GM10847 (cell line): ENCODE results near the gene AP3S1.
A peak's percentile ranks its signal among the peaks of the same experiment; 100 is the strongest.

Source experiments
- POLR2A ChIP-seq: IDR thresholded peaks from 2 replicates; pipeline ENCODE4 v1.6.1; 2011; ENCODE audit not compliant: insufficient read length; ENCODE audit errors: extremely low read depth

AP3S1 gene

GRCh38 chr5:115841382-115842088 lies at the start of gene AP3S1, which contains the start of gene ATG12:
Gene AP3S1, plus strand, starts transcription at chr5:115841935. Its CDS starts 103 bp downstream, at chr5:115842038.
Gene ATG12, minus strand, starts transcription at chr5:115841565. Its CDS starts 13 bp downstream, at chr5:115841552.
- peak; percentile 85 for TF ChIP-seq POLR2A

GRCh38 chr5:115795700-115796099 lies 46.0 kb upstream of the AP3S1 start:
- TF ChIP-seq POLR2A, result no peak

- no peak for TF ChIP-seq POLR2A
Observed at GRCh38 chr5:115796656-115797055, 45.1 kb upstream of the AP3S1 start.

GRCh38 chr5:115798252-115798651 lies 43.5 kb upstream of the AP3S1 start:
- no peak for TF ChIP-seq POLR2A

GRCh38 chr5:115800108-115800507 lies 41.6 kb upstream of the AP3S1 start:
- TF ChIP-seq POLR2A, result no peak

- no peak for TF ChIP-seq POLR2A
Observed at GRCh38 chr5:115801152-115801551, 40.6 kb upstream of the AP3S1 start.

GRCh38 chr5:115801984-115802383 lies 39.8 kb upstream of the AP3S1 start:
- TF ChIP-seq POLR2A, result no peak

- TF ChIP-seq POLR2A, result no peak
Observed at GRCh38 chr5:115806986-115807653, 34.6 kb upstream of the AP3S1 start.

- no peak for TF ChIP-seq POLR2A
Observed at GRCh38 chr5:115807654-115808052, 34.1 kb upstream of the AP3S1 start.

- TF ChIP-seq POLR2A, result no peak
Observed at GRCh38 chr5:115809946-115810345, 31.8 kb upstream of the AP3S1 start.

GRCh38 chr5:115810761-115811160 lies 31.0 kb upstream of the AP3S1 start:
- no peak for TF ChIP-seq POLR2A

- TF ChIP-seq POLR2A, result no peak
Observed at GRCh38 chr5:115811406-115811805, 30.3 kb upstream of the AP3S1 start.

- TF ChIP-seq POLR2A, result no peak
Observed at GRCh38 chr5:115812372-115812771, 29.4 kb upstream of the AP3S1 start.

GRCh38 chr5:115813719-115814118 lies 28.0 kb upstream of the AP3S1 start:
- no peak for TF ChIP-seq POLR2A

- TF ChIP-seq POLR2A, result no peak
Observed at GRCh38 chr5:115815006-115815692, 26.6 kb upstream of the AP3S1 start.

GRCh38 chr5:115815693-115816225 lies 26.0 kb upstream of the AP3S1 start:
- TF ChIP-seq POLR2A, result no peak
